Activated T-cell treated with anti-CD3 and anti-CD28 coated beads, Interleukin-2, amount 50 U/mL, for 72 hours (primary cell): ENCODE results near the gene CRYBA4. TPM values are rescaled to one million over a fixed set of nuclear protein-coding genes. Genes with fewer than 3 reads are reported as not detected.
A peak's percentile ranks its signal among the peaks of the same experiment; 100 is the strongest.

ENCODE experiments used
- ATAC-seq, 2 donors: fragments of 150-1000 bp; cut with Tn5 transposase; replicated peaks in 1 of 2; 2 replicates each; pipeline ENCODE4 v1.10.0; 2021; ENCODE audit warnings: moderate library complexity in 2 of 2, mild to moderate bottlenecking in 1 of 2
- DNase-seq, 2 donors: peaks; one replicate each; pipeline ENCODE4 v3.0.0; 2021 to 2022; ENCODE audit warnings: mixed read lengths in 1 of 2
- H3K27ac Mint-ChIP-seq: one replicate; pipeline ENCODE4 v1.8.0; 2022; ENCODE audit warnings: mild to moderate bottlenecking, moderate library complexity, mixed read lengths
- H3K27me3 Mint-ChIP-seq: one replicate; pipeline ENCODE4 v1.8.0; 2022; ENCODE audit warnings: low read depth, mixed read lengths
- H3K36me3 Mint-ChIP-seq, 2 donors: one replicate each; pipeline ENCODE4 v1.8.0; 2022; ENCODE audit warnings: mixed read lengths in 2 of 2, mild to moderate bottlenecking in 1 of 2; ENCODE audit not compliant: insufficient read depth in 2 of 2
- H3K4me1 Mint-ChIP-seq: one replicate; pipeline ENCODE4 v1.8.0; 2022; ENCODE audit warnings: low read depth, mixed read lengths
- H3K4me3 Mint-ChIP-seq, 2 donors: one replicate each; pipeline ENCODE4 v1.8.0; 2022; ENCODE audit warnings: mild to moderate bottlenecking in 2 of 2, mixed read lengths in 2 of 2, moderate library complexity in 2 of 2
- H3K9me3 Mint-ChIP-seq, 2 donors: one replicate each; pipeline ENCODE4 v1.8.0; 2022; ENCODE audit warnings: mixed read lengths in 2 of 2
- total RNA-seq, 2 donors: library from RNA; stranded (reverse); gene quantifications; one replicate each; pipeline ENCODE4 v1.2.3, GENCODE V29; 2022

The CRYBA4 gene
- total RNA-seq, 2 donors from 2014 or later = 0.63 TPM; not detected in 1

GRCh38 chr22:26618455-26618854 is 3.3 kb upstream of the CRYBA4 start:
- DNase-seq (no peak), ATAC-seq (no peak)
- Mint-ChIP-seq H3K9me3 (no peaks in the 10 kb centered on the region), H3K27me3 (peaks cover 6% of the 10 kb centered on the region), H3K36me3 (no peaks in the 10 kb centered on the region), H3K4me3 (no peak overlapping the region), H3K4me1 (no peaks in the 10 kb centered on the region), H3K27ac (no peak overlapping the region)

GRCh38 chr22:26619510-26619909 is 2.3 kb upstream of the CRYBA4 start:
- no peak overlapping the region for H3K27ac Mint-ChIP-seq
- ATAC-seq (no peak), DNase-seq (no peak)
- no peak overlapping the region for H3K4me3 Mint-ChIP-seq
- no peaks in the 10 kb centered on the region for H3K36me3 Mint-ChIP-seq
- peaks cover 2 to 4% of the 10 kb centered on the region in 2 donors for H3K9me3 Mint-ChIP-seq
- H3K4me1 Mint-ChIP-seq = no peaks in the 10 kb centered on the region
- H3K27me3 Mint-ChIP-seq = peaks cover under 1% of the 10 kb centered on the region

- ATAC-seq (no peak), DNase-seq (no peak)
- H3K4me3 Mint-ChIP-seq = no peak overlapping the region
- no peaks in the 10 kb centered on the region for H3K36me3 Mint-ChIP-seq
- no peaks in the 10 kb centered on the region for H3K4me1 Mint-ChIP-seq
- no peaks in the 10 kb centered on the region for H3K27me3 Mint-ChIP-seq
- H3K27ac Mint-ChIP-seq = no peak overlapping the region
- H3K9me3 Mint-ChIP-seq = peaks cover 2 to 4% of the 10 kb centered on the region in 2 donors
These were observed 1.6 kb upstream of the CRYBA4 start for GRCh38 chr22:26620197-26620596.

GRCh38 chr22:26623984-26624383 is 2.2 kb downstream of the CRYBA4 start:
- H3K27ac Mint-ChIP-seq = no peak overlapping the region

GRCh38 chr22:26624803-26625202 is 3.0 kb downstream of the CRYBA4 start:
- peaks cover 2 to 4% of the 10 kb centered on the region in 2 donors for H3K9me3 Mint-ChIP-seq
- H3K36me3 Mint-ChIP-seq = no peaks in the 10 kb centered on the region
- DNase-seq = no peak
- H3K4me3 Mint-ChIP-seq = no peak overlapping the region
- no peak for ATAC-seq
- H3K27ac Mint-ChIP-seq = no peak overlapping the region
- H3K4me1 Mint-ChIP-seq = peaks cover 6% of the 10 kb centered on the region
- H3K27me3 Mint-ChIP-seq = no peaks in the 10 kb centered on the region

More at GRCh38 chr22:26623984-26624383, 2.2 kb downstream of the CRYBA4 start:
- DNase-seq (no peak), ATAC-seq (no peak)
- Mint-ChIP-seq H3K36me3 (no peaks in the 10 kb centered on the region), H3K4me1 (peaks cover 6% of the 10 kb centered on the region), H3K4me3 (no peak overlapping the region), H3K27me3 (no peaks in the 10 kb centered on the region), H3K9me3 (peaks cover 2 to 4% of the 10 kb centered on the region in 2 donors)

GRCh38 chr22:26629988-26630761 is 8.4 kb downstream of the CRYBA4 start:
- no peak for DNase-seq
- H3K27ac Mint-ChIP-seq = no peak overlapping the region
- no peaks in the 10 kb centered on the region for H3K9me3 Mint-ChIP-seq
- no peak overlapping the region for H3K4me3 Mint-ChIP-seq
- H3K27me3 Mint-ChIP-seq = no peaks in the 10 kb centered on the region
- no peaks in the 10 kb centered on the region for H3K36me3 Mint-ChIP-seq
- peaks cover 6% of the 10 kb centered on the region for H3K4me1 Mint-ChIP-seq
- ATAC-seq = no peak

GRCh38 chr22:26631282-26631681 is 9.5 kb downstream of the CRYBA4 start:
- no peak overlapping the region for H3K4me3 Mint-ChIP-seq
- H3K36me3 Mint-ChIP-seq = no peaks in the 10 kb centered on the region
- DNase-seq (no peak), ATAC-seq (no peak)
- no peak overlapping the region for H3K27ac Mint-ChIP-seq
- H3K9me3 Mint-ChIP-seq = no peaks in the 10 kb centered on the region
- H3K4me1 Mint-ChIP-seq = peaks cover 6% of the 10 kb centered on the region
- H3K27me3 Mint-ChIP-seq = no peaks in the 10 kb centered on the region

GRCh38 chr22:26632422-26633155 is 10.8 kb downstream of the CRYBA4 start:
- Mint-ChIP-seq H3K9me3 (no peaks in the 10 kb centered on the region), H3K4me1 (peaks cover 2% of the 10 kb centered on the region), H3K27me3 (no peaks in the 10 kb centered on the region), H3K4me3 (no peak overlapping the region), H3K27ac (no peak overlapping the region), H3K36me3 (no peaks in the 10 kb centered on the region)
- DNase-seq (no peak), ATAC-seq (no peak)

- Mint-ChIP-seq H3K4me1 (no peaks in the 10 kb centered on the region), H3K9me3 (no peaks in the 10 kb centered on the region), H3K4me3 (no peak overlapping the region), H3K27ac (no peak overlapping the region), H3K36me3 (no peaks in the 10 kb centered on the region), H3K27me3 (no peaks in the 10 kb centered on the region)
- DNase-seq = no peak
- ATAC-seq = no peak
These were observed 12.4 kb downstream of the CRYBA4 start for GRCh38 chr22:26634189-26634588.

GRCh38 chr22:26635117-26635516 is 13.4 kb downstream of the CRYBA4 start:
- no peak for ATAC-seq
- peaks cover 5% of the 10 kb centered on the region for H3K4me1 Mint-ChIP-seq
- no peak overlapping the region for H3K27ac Mint-ChIP-seq
- no peaks in the 10 kb centered on the region for H3K27me3 Mint-ChIP-seq
- H3K9me3 Mint-ChIP-seq = no peaks in the 10 kb centered on the region
- DNase-seq = no peak
- H3K36me3 Mint-ChIP-seq = no peaks in the 10 kb centered on the region
- H3K4me3 Mint-ChIP-seq = no peak overlapping the region

- Mint-ChIP-seq H3K36me3 (no peaks in the 10 kb centered on the region), H3K9me3 (no peaks in the 10 kb centered on the region), H3K4me1 (peaks cover 16% of the 10 kb centered on the region), H3K4me3 (no peak overlapping the region), H3K27me3 (no peaks in the 10 kb centered on the region), H3K27ac (no peak overlapping the region)
- DNase-seq (no peak), ATAC-seq (no peak)
These were observed 14.5 kb downstream of the CRYBA4 start for GRCh38 chr22:26636296-26636695.

GRCh38 chr22:26642465-26643417 is 21.0 kb downstream of the CRYBA4 start:
- DNase-seq = peak; percentile 90 to 91
- H3K27me3 Mint-ChIP-seq = peaks cover 8% of the 10 kb centered on the region

More at GRCh38 chr22:26642465-26643417, 21.0 kb downstream of the CRYBA4 start:
- H3K4me3 Mint-ChIP-seq = peak overlapping the region; percentile 75 to 91
- ATAC-seq = peak; percentile 94 to 95
- H3K4me1 Mint-ChIP-seq = peaks cover 68% of the 10 kb centered on the region
- no peaks in the 10 kb centered on the region for H3K36me3 Mint-ChIP-seq
- peak overlapping the region; percentile 99 for H3K27ac Mint-ChIP-seq
- no peaks in the 10 kb centered on the region for H3K9me3 Mint-ChIP-seq
